ENCODE measurements around the gene TDRD10. TPM values are rescaled to one million over a fixed set of nuclear protein-coding genes. Genes with fewer than 3 reads are reported as not detected.

Gene TDRD10
- total RNA-seq: not detected in 2 replicates

GRCh38 chr1:154502066-154502743 is at the start of gene TDRD10, which contains the start of gene SHE:
TSS of gene TDRD10 (plus strand) at chr1:154502219. CDS start at chr1:154506904, 4,685 bp downstream.
TSS of gene SHE (minus strand) at chr1:154502412. CDS start at chr1:154502026, 386 bp downstream.
- no peak for DNase-seq (ENCODE audit: low read depth)
- Histone ChIP-seq H3K27me3 (ENCODE audit: control insufficient read depth, insufficient read depth, low read length) (peaks cover 44% of the 10 kb centered on the region), H3K4me3 (ENCODE audit: low read depth, low read length) (no peak within 1 kb of the TSS), H3K36me3 (ENCODE audit: control insufficient read depth, insufficient read depth, low read length) (no peaks in the 10 kb centered on the region)
- no peak for TF ChIP-seq CTCF (IDR thresholded peaks at IDR 0.05; ENCODE audit: insufficient read depth, low read length, poor library complexity, severe bottlenecking)

GRCh38 chr1:154453161-154453560 is 48.9 kb upstream of the TDRD10 start:
- DNase-seq (ENCODE audit: low read depth): no peak
- no peak for TF ChIP-seq CTCF (IDR thresholded peaks at IDR 0.05; ENCODE audit: insufficient read depth, low read length, poor library complexity, severe bottlenecking)
- Histone ChIP-seq H3K4me3 (ENCODE audit: low read depth, low read length) (no peak overlapping the region), H3K27me3 (ENCODE audit: control insufficient read depth, insufficient read depth, low read length) (no peaks in the 10 kb centered on the region), H3K36me3 (ENCODE audit: control insufficient read depth, insufficient read depth, low read length) (no peaks in the 10 kb centered on the region)

- DNase-seq (ENCODE audit: low read depth): no peak
- no peaks in the 10 kb centered on the region for H3K27me3 ChIP-seq (ENCODE audit: control insufficient read depth, insufficient read depth, low read length)
- H3K4me3 ChIP-seq (ENCODE audit: low read depth, low read length): no peak overlapping the region
- TF ChIP-seq CTCF (IDR thresholded peaks at IDR 0.05; ENCODE audit: insufficient read depth, low read length, poor library complexity, severe bottlenecking): no peak
- H3K36me3 ChIP-seq (ENCODE audit: control insufficient read depth, insufficient read depth, low read length): no peaks in the 10 kb centered on the region
Measured at GRCh38 chr1:154453574-154454352, 48.3 kb upstream of the TDRD10 start.

- TF ChIP-seq CTCF (IDR thresholded peaks at IDR 0.05; ENCODE audit: insufficient read depth, low read length, poor library complexity, severe bottlenecking): no peak
- no peaks in the 10 kb centered on the region for H3K36me3 ChIP-seq (ENCODE audit: control insufficient read depth, insufficient read depth, low read length)
- no peaks in the 10 kb centered on the region for H3K27me3 ChIP-seq (ENCODE audit: control insufficient read depth, insufficient read depth, low read length)
- DNase-seq (ENCODE audit: low read depth): no peak
- H3K4me3 ChIP-seq (ENCODE audit: low read depth, low read length): no peak overlapping the region
Measured at GRCh38 chr1:154454386-154455120, 47.5 kb upstream of the TDRD10 start.

GRCh38 chr1:154456631-154457030 is 45.4 kb upstream of the TDRD10 start:
- Histone ChIP-seq H3K4me3 (ENCODE audit: low read depth, low read length) (no peak overlapping the region), H3K36me3 (ENCODE audit: control insufficient read depth, insufficient read depth, low read length) (no peaks in the 10 kb centered on the region), H3K27me3 (ENCODE audit: control insufficient read depth, insufficient read depth, low read length) (no peaks in the 10 kb centered on the region)
- no peak for TF ChIP-seq CTCF (IDR thresholded peaks at IDR 0.05; ENCODE audit: insufficient read depth, low read length, poor library complexity, severe bottlenecking)
- DNase-seq (ENCODE audit: low read depth): no peak

Measured in kidney epithelial cell (primary cell).